NCI-H345 (cell line): Measurements from ENCODE around the gene THBS2.
"Not testable (repeated sequence)": the region's sequence is repeated elsewhere in the genome, so short reads cannot be mapped to it uniquely, and the experiment has no call there.

Experiments
- DNase-seq: peaks from one replicate; lab custom pipeline; 2025; lab: John Stamatoyannopoulos, UW

The THBS2 gene

GRCh38 chr6:169230946-169231789 lies 22.5 kb downstream of the THBS2 start:
- DNase-seq = no peak

GRCh38 chr6:169230322-169230665 lies 23.4 kb downstream of the THBS2 start:
- DNase-seq = no peak

- no peak for DNase-seq
Measured at GRCh38 chr6:169229615-169230321, 23.9 kb downstream of the THBS2 start.

- DNase-seq = no peak
Measured at GRCh38 chr6:169227116-169227515, 26.5 kb downstream of the THBS2 start.

GRCh38 chr6:169225887-169226286 lies 27.8 kb downstream of the THBS2 start:
- no peak for DNase-seq

- DNase-seq = no peak
Measured at GRCh38 chr6:169225131-169225576, 28.5 kb downstream of the THBS2 start.

- DNase-seq = no peak
Measured at GRCh38 chr6:169224716-169225115, 28.9 kb downstream of the THBS2 start.

GRCh38 chr6:169224185-169224695 lies 29.4 kb downstream of the THBS2 start:
- no peak for DNase-seq

- DNase-seq = no peak
Measured at GRCh38 chr6:169223006-169223405, 30.6 kb downstream of the THBS2 start.

GRCh38 chr6:169222126-169222525 lies 31.5 kb downstream of the THBS2 start:
- DNase-seq = no peak

GRCh38 chr6:169221264-169221663 lies 32.4 kb downstream of the THBS2 start:
- no peak for DNase-seq

GRCh38 chr6:169220068-169220964 lies 33.3 kb downstream of the THBS2 start:
- DNase-seq = no peak

GRCh38 chr6:169217972-169218371 lies 35.7 kb downstream of the THBS2 start:
- no peak for DNase-seq

GRCh38 chr6:169216830-169217229 lies 36.8 kb downstream of the THBS2 start:
- DNase-seq = no peak

- no peak for DNase-seq
Measured at GRCh38 chr6:169215201-169215681, 38.4 kb downstream of the THBS2 start.

GRCh38 chr6:169214789-169215188 lies 38.9 kb downstream of the THBS2 start:
- not testable (repeated sequence) for DNase-seq

- no peak for DNase-seq
Measured at GRCh38 chr6:169213814-169214520, 39.7 kb downstream of the THBS2 start.

- DNase-seq = peak; percentile 83
Measured at GRCh38 chr6:169212897-169213813, 40.5 kb downstream of the THBS2 start.

GRCh38 chr6:169212436-169212835 lies 41.2 kb downstream of the THBS2 start:
- DNase-seq = no peak

- DNase-seq = no peak
Measured at GRCh38 chr6:169211881-169212280, 41.8 kb downstream of the THBS2 start.
